A673 (cell line): ENCODE measurements around the gene LSM3.

Experiments used
- EZH2 ChIP-seq: fragments of 200-600 bp; sonication (generic); IDR thresholded peaks from 2 replicates; pipeline ENCODE4 v1.6.1; 2017; ENCODE audit warnings: borderline replicate concordance, low read depth, mild to moderate bottlenecking, mixed read lengths, antibody characterized with exemption, low read length; ENCODE audit not compliant: poor library complexity, severe bottlenecking
- TF ChIP-seq, protein P1 (sequence below): fragments of 300-800, 200-600 bp; sonication (generic); conservative IDR thresholded peaks from 2 replicates; pipeline ENCODE4 v1.5.1; 2017; ENCODE audit warnings: low read depth, mild to moderate bottlenecking, antibody characterized with exemption, low read length, moderate library complexity, mixed read lengths

DNA sequence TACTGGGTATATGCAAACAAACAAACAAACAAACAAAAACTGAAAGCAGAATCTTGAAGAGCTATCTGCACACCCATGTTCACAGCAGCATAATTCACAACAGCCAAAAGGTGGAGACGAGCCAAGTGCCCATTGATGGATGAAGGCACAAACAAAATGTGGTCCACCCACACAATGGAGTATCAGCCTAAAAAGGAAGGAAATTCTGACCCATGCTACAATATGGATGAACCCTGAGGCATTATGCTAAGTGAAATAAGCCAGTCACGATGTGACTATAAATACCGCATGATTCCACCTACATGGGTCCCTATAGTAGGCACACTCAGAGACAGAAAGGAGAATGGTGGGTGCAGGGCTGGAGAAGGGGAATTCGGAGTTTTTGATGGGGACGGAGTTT lies 24.3 kb upstream of the LSM3 start:
- no peak for TF ChIP-seq EZH2
- TF ChIP-seq, protein P1, sequence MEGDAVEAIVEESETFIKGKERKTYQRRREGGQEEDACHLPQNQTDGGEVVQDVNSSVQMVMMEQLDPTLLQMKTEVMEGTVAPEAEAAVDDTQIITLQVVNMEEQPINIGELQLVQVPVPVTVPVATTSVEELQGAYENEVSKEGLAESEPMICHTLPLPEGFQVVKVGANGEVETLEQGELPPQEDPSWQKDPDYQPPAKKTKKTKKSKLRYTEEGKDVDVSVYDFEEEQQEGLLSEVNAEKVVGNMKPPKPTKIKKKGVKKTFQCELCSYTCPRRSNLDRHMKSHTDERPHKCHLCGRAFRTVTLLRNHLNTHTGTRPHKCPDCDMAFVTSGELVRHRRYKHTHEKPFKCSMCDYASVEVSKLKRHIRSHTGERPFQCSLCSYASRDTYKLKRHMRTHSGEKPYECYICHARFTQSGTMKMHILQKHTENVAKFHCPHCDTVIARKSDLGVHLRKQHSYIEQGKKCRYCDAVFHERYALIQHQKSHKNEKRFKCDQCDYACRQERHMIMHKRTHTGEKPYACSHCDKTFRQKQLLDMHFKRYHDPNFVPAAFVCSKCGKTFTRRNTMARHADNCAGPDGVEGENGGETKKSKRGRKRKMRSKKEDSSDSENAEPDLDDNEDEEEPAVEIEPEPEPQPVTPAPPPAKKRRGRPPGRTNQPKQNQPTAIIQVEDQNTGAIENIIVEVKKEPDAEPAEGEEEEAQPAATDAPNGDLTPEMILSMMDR, result no peak
